Thoracic aorta (tissue), 2 donors: ENCODE results near the gene ZNF3. TPM values are rescaled to one million over a fixed set of nuclear protein-coding genes. Genes with fewer than 3 reads are reported as not detected.

Source experiments
- ATAC-seq: fragments of 150-250 bp; one replicate; pipeline ENCODE4 v1.8.0; 2017; ENCODE audit warnings: low read depth; ENCODE audit not compliant: insufficient number of reproducible peaks, low FRiP score
- DNase-seq: peaks from one replicate; pipeline ENCODE4 v3.0.0-alpha.2; 2020; ENCODE audit warnings: low spot score
- H3K27ac ChIP-seq, 2 donors: fragments of 200-600 bp; sonication (generic); 1 replicate in 1 of 2; 2 replicates in 1 of 2; pipeline ENCODE4 v1.5.1; 2016; ENCODE audit warnings: mild to moderate bottlenecking in 2 of 2, moderate library complexity in 2 of 2
- H3K27me3 ChIP-seq: fragments of 200-600 bp; sonication (generic); replicated peaks from 2 replicates; pipeline ENCODE4 v1.6.0; 2016; ENCODE audit warnings: mild to moderate bottlenecking; ENCODE audit not compliant: insufficient read depth
- H3K36me3 ChIP-seq: fragments of 200-600 bp; sonication (generic); one replicate; pipeline ENCODE4 v1.5.1; 2016
- H3K4me1 ChIP-seq, 2 donors: fragments of 200-600 bp; sonication (generic); 1 replicate in 1 of 2; 2 replicates in 1 of 2; pipeline versions ENCODE4 v1.5.1 to v1.6.0; 2016; ENCODE audit warnings: low read depth in 2 of 2, mild to moderate bottlenecking in 1 of 2; ENCODE audit not compliant: control insufficient read depth in 1 of 2
- H3K4me3 ChIP-seq: fragments of 200-600 bp; sonication (generic); 2 replicates; pipeline ENCODE4 v1.5.1; 2016; ENCODE audit warnings: mild to moderate bottlenecking
- H3K9me3 ChIP-seq: fragments of 200-600 bp; sonication (generic); 2 replicates; pipeline ENCODE4 v1.5.1; 2016
- total RNA-seq, 2 donors: library from RNA; depleted of rRNA; stranded (reverse); fragments of >200 nt; gene quantifications; one replicate each; pipeline versions ENCODE4 v1.1.0 to v1.2.3, GENCODE V29; 2016
- TF ChIP-seq, protein P1 (sequence below): fragments of 200-600 bp; sonication (generic); IDR thresholded peaks from one replicate; pipeline ENCODE4 v1.5.1; 2019; ENCODE audit warnings: antibody characterized with exemption

ZNF3 gene
- total RNA-seq, 2 donors from 2014 or later: 15.2 to 29.6 TPM

DNA sequence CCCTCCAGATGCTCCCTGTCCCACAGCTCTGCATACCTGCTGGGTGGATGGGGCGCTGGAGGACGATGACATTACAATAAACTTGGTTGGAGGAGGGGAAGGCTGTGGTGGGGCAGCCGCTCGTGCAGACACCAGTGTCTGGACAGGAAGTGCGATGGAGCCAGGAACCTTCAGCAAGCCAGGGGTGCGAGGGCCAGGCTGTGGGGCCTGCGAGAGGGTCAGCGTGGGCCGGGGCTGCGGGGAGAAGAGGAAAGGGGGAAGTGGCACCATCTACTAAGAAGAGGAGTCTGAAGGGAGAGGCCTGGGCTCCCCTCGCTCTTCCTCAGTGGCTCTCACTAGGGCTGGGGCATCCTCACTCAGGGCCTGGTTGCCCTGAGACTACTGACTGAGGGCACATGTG, 26.4 kb upstream of the ZNF3 start:
- DNase-seq: no peak
- H3K9me3 ChIP-seq: no peaks in the 10 kb centered on the region
- ATAC-seq: no peak

GRCh38 chr7:100107125-100107737, 25.7 kb upstream of the ZNF3 start:
- Histone ChIP-seq H3K27ac (no peak overlapping the region), H3K4me1 (peaks cover 4 to 6% of the 10 kb centered on the region in 2 donors), H3K27me3 (no peaks in the 10 kb centered on the region), H3K4me3 (no peak overlapping the region), H3K9me3 (no peaks in the 10 kb centered on the region), H3K36me3 (peaks cover 64% of the 10 kb centered on the region)
- TF ChIP-seq, protein P1, sequence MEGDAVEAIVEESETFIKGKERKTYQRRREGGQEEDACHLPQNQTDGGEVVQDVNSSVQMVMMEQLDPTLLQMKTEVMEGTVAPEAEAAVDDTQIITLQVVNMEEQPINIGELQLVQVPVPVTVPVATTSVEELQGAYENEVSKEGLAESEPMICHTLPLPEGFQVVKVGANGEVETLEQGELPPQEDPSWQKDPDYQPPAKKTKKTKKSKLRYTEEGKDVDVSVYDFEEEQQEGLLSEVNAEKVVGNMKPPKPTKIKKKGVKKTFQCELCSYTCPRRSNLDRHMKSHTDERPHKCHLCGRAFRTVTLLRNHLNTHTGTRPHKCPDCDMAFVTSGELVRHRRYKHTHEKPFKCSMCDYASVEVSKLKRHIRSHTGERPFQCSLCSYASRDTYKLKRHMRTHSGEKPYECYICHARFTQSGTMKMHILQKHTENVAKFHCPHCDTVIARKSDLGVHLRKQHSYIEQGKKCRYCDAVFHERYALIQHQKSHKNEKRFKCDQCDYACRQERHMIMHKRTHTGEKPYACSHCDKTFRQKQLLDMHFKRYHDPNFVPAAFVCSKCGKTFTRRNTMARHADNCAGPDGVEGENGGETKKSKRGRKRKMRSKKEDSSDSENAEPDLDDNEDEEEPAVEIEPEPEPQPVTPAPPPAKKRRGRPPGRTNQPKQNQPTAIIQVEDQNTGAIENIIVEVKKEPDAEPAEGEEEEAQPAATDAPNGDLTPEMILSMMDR: no peak
- DNase-seq: no peak
- no peak for ATAC-seq

More for the DNA sequence above, 26.4 kb upstream of the ZNF3 start:
- Histone ChIP-seq H3K4me1 (no peaks in the 10 kb centered on the region), H3K4me3 (no peak overlapping the region), H3K27ac (no peak overlapping the region), H3K36me3 (peaks cover 66% of the 10 kb centered on the region), H3K27me3 (no peaks in the 10 kb centered on the region)
- TF ChIP-seq, protein P1: no peak

DNA sequence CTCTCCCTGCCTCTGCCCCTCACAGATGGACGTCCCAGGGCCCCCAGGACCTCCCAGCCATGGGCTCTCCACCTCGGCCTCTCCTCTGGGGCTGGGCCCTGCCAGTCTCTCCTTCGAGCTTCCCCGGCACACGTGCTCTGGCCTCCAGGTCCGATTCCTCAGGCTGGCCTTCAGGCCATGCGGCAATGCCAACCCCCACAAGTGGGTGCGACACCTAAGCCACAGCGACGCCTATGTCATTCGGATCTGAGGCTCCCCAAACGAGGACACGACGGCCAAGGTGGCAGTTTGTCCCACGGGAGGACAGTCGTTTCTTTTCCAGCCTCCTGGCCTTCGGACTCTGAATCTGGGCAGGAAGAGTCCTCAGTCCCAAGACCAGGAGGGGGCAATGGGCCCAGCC, 25.1 kb upstream of the ZNF3 start:
- Histone ChIP-seq H3K4me3 (no peak overlapping the region), H3K27me3 (no peaks in the 10 kb centered on the region), H3K27ac (no peak overlapping the region), H3K9me3 (no peaks in the 10 kb centered on the region), H3K36me3 (peaks cover 58% of the 10 kb centered on the region), H3K4me1 (peaks cover 6 to 8% of the 10 kb centered on the region in 2 donors)
- TF ChIP-seq, protein P1: no peak
- DNase-seq (no peak), ATAC-seq (no peak)

GRCh38 chr7:100105534-100105933, 24.0 kb upstream of the ZNF3 start:
- peaks cover 47% of the 10 kb centered on the region for H3K36me3 ChIP-seq

GRCh38 chr7:100102950-100103840, 21.7 kb upstream of the ZNF3 start:
- ATAC-seq (no peak), DNase-seq (no peak)
- Histone ChIP-seq H3K4me3 (no peak overlapping the region), H3K9me3 (no peaks in the 10 kb centered on the region), H3K36me3 (peaks cover 40% of the 10 kb centered on the region), H3K27ac (peak overlapping the region in 1 of 2 donors; percentile 81), H3K4me1 (peaks cover 12 to 20% of the 10 kb centered on the region in 2 donors), H3K27me3 (no peaks in the 10 kb centered on the region)
- TF ChIP-seq, protein P1: no peak

More at GRCh38 chr7:100105534-100105933, 24.0 kb upstream of the ZNF3 start:
- TF ChIP-seq, protein P1: no peak
- Histone ChIP-seq H3K4me1 (peaks cover 6 to 8% of the 10 kb centered on the region in 2 donors), H3K27ac (no peak overlapping the region), H3K4me3 (no peak overlapping the region), H3K27me3 (no peaks in the 10 kb centered on the region), H3K9me3 (no peaks in the 10 kb centered on the region)
- DNase-seq (no peak), ATAC-seq (no peak)
